ENCODE data around the gene CSNK1G1. TPM values are rescaled to one million over a fixed set of nuclear protein-coding genes. Genes with fewer than 3 reads are reported as not detected.

The CSNK1G1 gene
- total and polyA plus RNA-seq, 2 of the 4 experiments (the other 2 are of a cell fraction): 7.4 to 29.4 TPM

DNA sequence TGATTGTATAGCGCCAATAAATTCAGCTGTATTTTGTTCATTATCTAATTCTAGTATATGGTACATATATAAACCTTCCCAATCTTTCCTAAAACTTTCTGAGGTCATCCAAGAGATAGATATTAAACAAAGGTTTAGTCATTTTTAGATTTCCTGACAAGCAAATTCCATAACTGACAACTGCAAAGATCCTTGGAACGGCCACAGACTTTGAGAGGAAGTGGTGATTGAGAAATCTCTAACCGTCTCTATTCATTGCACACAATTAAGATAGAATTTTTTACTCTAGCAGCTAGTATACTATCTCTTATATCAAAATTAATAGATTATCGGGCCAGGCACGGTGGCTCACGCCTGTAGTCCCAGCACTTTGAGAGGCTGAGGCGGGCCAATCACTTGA is 4.7 kb downstream of the CSNK1G1 start:
- Histone ChIP-seq H4K20me1 (ENCODE audit: insufficient read depth, low read length) (peaks cover 8% of the 10 kb centered on the region; the same call in 1 of the 2 replicates), H2BK20ac (ENCODE audit: low read depth, low read length) (no peak overlapping the region), H3K18ac (ENCODE audit: low read depth, low read length) (no peak overlapping the region), H2BK15ac (ENCODE audit: low read depth, low read length) (no peak overlapping the region), H2BK5ac (ENCODE audit: low read depth, low read length, poor library complexity, severe bottlenecking) (no peak overlapping the region), H2AFZ (replicated peaks; ENCODE audit: low read length, poor library complexity) (no peak overlapping the region), H4K91ac (ENCODE audit: insufficient read depth, low read depth, low read length) (no peak overlapping the region), H2AK9ac (replicated peaks; ENCODE audit: low read depth, low read length, poor library complexity) (no peak overlapping the region), H3K9me3 (ENCODE audit: control insufficient read depth, insufficient read depth, low read length) (no peaks in the 10 kb centered on the region), H3K9ac (ENCODE audit: low read depth, low read length) (no peak overlapping the region), H3K4me3 (ENCODE audit: insufficient read depth, low read depth, low read length) (no peak overlapping the region), H3K4me2 (ENCODE audit: low read depth, low read length) (no peak overlapping the region), H3K9me1 (ENCODE audit: insufficient read depth, low read length) (peaks cover 4% of the 10 kb centered on the region; the same call in 1 of the 2 replicates), H4K8ac (ENCODE audit: low read depth in 2 of 2, low read length in 2 of 2) (no peak overlapping the region), H4K5ac (ENCODE audit: low read depth, low read length) (no peak overlapping the region), H3K27ac (ENCODE audit: insufficient read depth, low read length) (no peak overlapping the region), H3K27me3 (ENCODE audit: control insufficient read depth, insufficient read depth, low read length) (no peaks in the 10 kb centered on the region), H3K4ac (ENCODE audit: low read depth, low read length) (no peak overlapping the region), H3K79me1 (ENCODE audit: low read depth in 1 of 2, low read length in 2 of 2) (peaks cover 6 to 46% of the 10 kb centered on the region in 2 experiments; a peak in 3 of 4 replicates), H2AK5ac (ENCODE audit: low read depth, low read length) (no peak overlapping the region), H3K23ac (ENCODE audit: low read depth, low read length) (no peak overlapping the region), H3K4me1 (ENCODE audit: control insufficient read depth, insufficient read depth, low read length) (peaks cover 2% of the 10 kb centered on the region), H2BK120ac (ENCODE audit: low read depth, low read length) (no peak overlapping the region; the same call in 1 of the 2 replicates), H3K56ac (ENCODE audit: extremely low read depth, insufficient read depth, low read length) (no peak overlapping the region), H3K14ac (replicated peaks; ENCODE audit: low read depth, low read length) (no peak overlapping the region), H3K36me3 (ENCODE audit: control insufficient read depth, insufficient read depth, low read length) (peaks cover 4% of the 10 kb centered on the region; the same call in 1 of the 2 replicates)
- intact Hi-C loops (cut with micrococcal nuclease) (no loop called here), in situ Hi-C loops (cut with MboI; ENCODE audit: low sequenced_read_pairs) (no loop called here), dilution Hi-C loops (cut with HindIII; ENCODE audit: low sequenced_read_pairs, unreplicated experiment) (no loop called here)
- ATAC-seq (ENCODE audit: low read depth): no peak
- ChIA-PET POLR2A (ENCODE audit: unreplicated experiment) (no interaction called here), CTCF (no interaction called here)
- no peak for TF ChIP-seq RFX5 (IDR thresholded peaks at IDR 0.05; ENCODE audit: low read depth, low read length)
- no peak for TF ChIP-seq ELK1 (IDR thresholded peaks at IDR 0.05; ENCODE audit: borderline replicate concordance, low read depth, low read length)
- no peak for TF ChIP-seq NFE2L2 (IDR thresholded peaks at IDR 0.05; ENCODE audit: low read depth, low read length)
- TF ChIP-seq RCOR1 (IDR thresholded peaks at IDR 0.05; ENCODE audit: insufficient replicate concordance, low read length): no peak
- no peak for TF ChIP-seq CTCF (conservative IDR thresholded peaks at IDR 0.05; ENCODE audit: low read depth, low read length)
- TF ChIP-seq SMC3 (IDR thresholded peaks at IDR 0.05; ENCODE audit: low read depth, low read length): no peak
- TF ChIP-seq MAFK (IDR thresholded peaks at IDR 0.05; ENCODE audit: low read depth, low read length): no peak
- TF ChIP-seq POLR2A (IDR thresholded peaks at IDR 0.05; ENCODE audit: low read depth, low read length): no peak
- no peak for TF ChIP-seq RAD21 (IDR thresholded peaks at IDR 0.05; ENCODE audit: low read length)
- WGBS, 2 experiments (ENCODE audit: extremely low coverage in 2 of 2, insufficient read length in 1 of 2): 100% methylated on average over 1 of the region's 7 CpGs; no CpG with 5 or more reads in 1 of the 2 experiments
- no TSS peak for BruUV-seq (replicated peaks)
- peak; percentile 29 for DNase-seq
